Keratinocyte (primary cell): Measurements from ENCODE around the gene PARP11.

Source experiments
- EZH2 ChIP-seq: IDR thresholded peaks from one replicate; pipeline ENCODE4 v1.6.1; 2012; ENCODE audit warnings: inconsistent platforms, mild to moderate bottlenecking, low read length, moderate library complexity
- TF ChIP-seq, protein P1 (sequence below), 3 experiments: IDR thresholded peaks in 1 of 3; conservative IDR thresholded peaks in 1 of 3; optimal IDR thresholded peaks in 1 of 3; 2 replicates in 2 of 3; 3 replicates in 1 of 3; pipeline versions ENCODE3 to v1.5.1; 2011; ENCODE audit warnings: low read length in 3 of 3, mild to moderate bottlenecking in 3 of 3, moderate library complexity in 2 of 3, control low read depth in 1 of 3, inconsistent platforms in 1 of 3; ENCODE audit not compliant: insufficient read depth in 2 of 3; ENCODE audit errors: extremely low read depth in 1 of 3

DNA sequence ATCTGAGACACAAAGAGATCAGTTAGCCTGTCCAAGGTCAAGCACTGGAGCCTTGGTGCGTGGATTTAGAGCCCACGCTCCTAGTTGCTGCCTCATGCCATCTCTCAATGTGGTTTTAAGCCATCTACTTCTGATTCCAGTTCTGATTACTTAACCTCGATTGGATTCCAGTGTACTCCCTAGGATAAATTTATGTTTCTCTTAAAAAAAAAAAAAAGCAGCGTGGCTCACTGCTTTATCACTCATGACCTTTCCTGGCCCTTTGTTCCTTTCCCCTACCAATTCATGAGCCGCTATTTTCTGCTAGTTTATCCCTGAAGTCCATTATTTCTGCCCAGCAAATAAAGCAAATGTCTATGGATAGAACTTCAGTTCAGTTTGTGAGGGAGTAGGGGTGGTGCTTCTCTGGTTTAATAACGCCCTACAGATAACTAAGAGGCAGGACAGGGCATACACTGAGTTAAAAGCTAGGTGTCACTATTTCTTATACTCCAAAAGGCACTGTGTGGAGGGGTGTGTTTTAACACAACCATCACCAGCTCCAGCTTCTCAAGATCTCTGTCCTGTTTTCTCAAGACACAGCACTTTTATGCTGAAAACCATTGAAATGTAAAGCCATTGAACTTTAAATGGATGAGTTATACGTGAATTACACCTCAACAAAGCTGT lies 9.8 kb upstream of the PARP11 start:
- no peak for TF ChIP-seq EZH2
- TF ChIP-seq, protein P1, sequence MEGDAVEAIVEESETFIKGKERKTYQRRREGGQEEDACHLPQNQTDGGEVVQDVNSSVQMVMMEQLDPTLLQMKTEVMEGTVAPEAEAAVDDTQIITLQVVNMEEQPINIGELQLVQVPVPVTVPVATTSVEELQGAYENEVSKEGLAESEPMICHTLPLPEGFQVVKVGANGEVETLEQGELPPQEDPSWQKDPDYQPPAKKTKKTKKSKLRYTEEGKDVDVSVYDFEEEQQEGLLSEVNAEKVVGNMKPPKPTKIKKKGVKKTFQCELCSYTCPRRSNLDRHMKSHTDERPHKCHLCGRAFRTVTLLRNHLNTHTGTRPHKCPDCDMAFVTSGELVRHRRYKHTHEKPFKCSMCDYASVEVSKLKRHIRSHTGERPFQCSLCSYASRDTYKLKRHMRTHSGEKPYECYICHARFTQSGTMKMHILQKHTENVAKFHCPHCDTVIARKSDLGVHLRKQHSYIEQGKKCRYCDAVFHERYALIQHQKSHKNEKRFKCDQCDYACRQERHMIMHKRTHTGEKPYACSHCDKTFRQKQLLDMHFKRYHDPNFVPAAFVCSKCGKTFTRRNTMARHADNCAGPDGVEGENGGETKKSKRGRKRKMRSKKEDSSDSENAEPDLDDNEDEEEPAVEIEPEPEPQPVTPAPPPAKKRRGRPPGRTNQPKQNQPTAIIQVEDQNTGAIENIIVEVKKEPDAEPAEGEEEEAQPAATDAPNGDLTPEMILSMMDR (optimal IDR thresholded peaks at IDR 0.05 in 1 of 3, IDR thresholded peaks at IDR 0.05 in 1 of 3, conservative IDR thresholded peaks at IDR 0.05 in 1 of 3; ENCODE audit: extremely low read depth in 1 of 3, insufficient read depth in 2 of 3, low read length in 3 of 3) = peak; percentile 30 to 42 (median 32)
